HL-60 (cell line): Measurements from ENCODE around the gene XPNPEP2.

ENCODE experiments used
- DNase-seq, 2 experiments: peaks; one replicate each; pipeline ENCODE4 v3.0.0-alpha.2; 2010 to 2020; ENCODE audit warnings: low read depth in 1 of 2, low spot score in 1 of 2
- H3K27ac ChIP-seq: fragments of 250-450 bp; sonication (Bioruptor Pico); replicated peaks from 2 replicates; pipeline ENCODE4 v1.5.1; 2020; ENCODE audit warnings: mild to moderate bottlenecking, moderate library complexity
- H3K27me3 ChIP-seq: fragments of 250-450 bp; sonication (Bioruptor Pico); 2 replicates; pipeline ENCODE4 v1.5.1; 2021; ENCODE audit warnings: mild to moderate bottlenecking, moderate library complexity; ENCODE audit not compliant: insufficient read depth, poor library complexity, severe bottlenecking
- H3K4me3 ChIP-seq: replicated peaks from 2 replicates; pipeline ENCODE4 v1.5.1; 2011; ENCODE audit warnings: mild to moderate bottlenecking, control low read depth, low read length; ENCODE audit not compliant: insufficient read depth
- CTCF ChIP-seq: IDR thresholded peaks from one replicate; pipeline ENCODE4 v1.5.1; 2011; ENCODE audit warnings: low read length, control low read depth, inconsistent platforms; ENCODE audit not compliant: insufficient read depth
- GABPA ChIP-seq: IDR thresholded peaks from 2 replicates; pipeline ENCODE4 v1.6.1; 2012; ENCODE audit warnings: low read depth
- POLR2AphosphoS5 ChIP-seq: IDR thresholded peaks from 2 replicates; pipeline ENCODE4 v1.6.1; 2012; ENCODE audit warnings: low read depth
- SPI1 ChIP-seq: IDR thresholded peaks from 2 replicates; pipeline ENCODE4 v1.6.1; 2012; ENCODE audit warnings: low read depth, mild to moderate bottlenecking, borderline replicate concordance
- long read RNA-seq: library from polyadenylated mRNA; unstranded; transcript quantifications from one replicate; pipeline ENCODE4 v2.0.0, GENCODE V29; 2020
- TF ChIP-seq, protein P1 (sequence below): IDR thresholded peaks from 2 replicates; pipeline ENCODE4 v1.6.1; 2012; ENCODE audit warnings: low read depth; ENCODE audit not compliant: insufficient replicate concordance

The XPNPEP2 gene
- long read RNA-seq, result 0 reads

GRCh38 chrX:129738466-129739308, at the start of gene XPNPEP2:
XPNPEP2 (plus strand) TSS chrX:129738979; CDS start chrX:129739214, 235 bp downstream.
- Histone ChIP-seq H3K27me3 (no peaks in the 10 kb centered on the region), H3K27ac (no peak within 1 kb of the TSS), H3K4me3 (no peak within 1 kb of the TSS)
- DNase-seq, result no peak
- TF ChIP-seq CTCF (no peak), SPI1 (no peak), POLR2AphosphoS5 (no peak), GABPA (no peak)
- TF ChIP-seq, protein P1, sequence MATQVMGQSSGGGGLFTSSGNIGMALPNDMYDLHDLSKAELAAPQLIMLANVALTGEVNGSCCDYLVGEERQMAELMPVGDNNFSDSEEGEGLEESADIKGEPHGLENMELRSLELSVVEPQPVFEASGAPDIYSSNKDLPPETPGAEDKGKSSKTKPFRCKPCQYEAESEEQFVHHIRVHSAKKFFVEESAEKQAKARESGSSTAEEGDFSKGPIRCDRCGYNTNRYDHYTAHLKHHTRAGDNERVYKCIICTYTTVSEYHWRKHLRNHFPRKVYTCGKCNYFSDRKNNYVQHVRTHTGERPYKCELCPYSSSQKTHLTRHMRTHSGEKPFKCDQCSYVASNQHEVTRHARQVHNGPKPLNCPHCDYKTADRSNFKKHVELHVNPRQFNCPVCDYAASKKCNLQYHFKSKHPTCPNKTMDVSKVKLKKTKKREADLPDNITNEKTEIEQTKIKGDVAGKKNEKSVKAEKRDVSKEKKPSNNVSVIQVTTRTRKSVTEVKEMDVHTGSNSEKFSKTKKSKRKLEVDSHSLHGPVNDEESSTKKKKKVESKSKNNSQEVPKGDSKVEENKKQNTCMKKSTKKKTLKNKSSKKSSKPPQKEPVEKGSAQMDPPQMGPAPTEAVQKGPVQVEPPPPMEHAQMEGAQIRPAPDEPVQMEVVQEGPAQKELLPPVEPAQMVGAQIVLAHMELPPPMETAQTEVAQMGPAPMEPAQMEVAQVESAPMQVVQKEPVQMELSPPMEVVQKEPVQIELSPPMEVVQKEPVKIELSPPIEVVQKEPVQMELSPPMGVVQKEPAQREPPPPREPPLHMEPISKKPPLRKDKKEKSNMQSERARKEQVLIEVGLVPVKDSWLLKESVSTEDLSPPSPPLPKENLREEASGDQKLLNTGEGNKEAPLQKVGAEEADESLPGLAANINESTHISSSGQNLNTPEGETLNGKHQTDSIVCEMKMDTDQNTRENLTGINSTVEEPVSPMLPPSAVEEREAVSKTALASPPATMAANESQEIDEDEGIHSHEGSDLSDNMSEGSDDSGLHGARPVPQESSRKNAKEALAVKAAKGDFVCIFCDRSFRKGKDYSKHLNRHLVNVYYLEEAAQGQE, result no peak

DNA sequence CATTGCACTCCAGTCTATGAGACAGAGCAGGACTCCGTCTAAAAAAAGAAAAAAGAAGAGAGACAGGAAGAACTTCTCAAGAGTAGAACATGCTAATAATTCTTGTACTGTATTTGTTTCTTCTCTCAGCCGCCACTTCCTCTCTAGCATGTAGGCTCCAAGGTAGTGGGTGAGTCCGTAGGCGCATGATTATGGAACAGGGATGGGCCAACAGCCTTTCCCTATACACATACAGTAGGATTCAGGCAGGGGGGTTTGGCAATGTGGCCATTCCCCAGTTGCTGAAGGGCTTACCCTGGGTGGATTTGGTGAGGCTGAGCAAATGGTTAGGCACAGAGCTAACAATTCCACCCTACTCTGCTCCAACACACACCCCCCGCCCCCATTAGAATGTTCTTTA, 49.0 kb upstream of the XPNPEP2 start:
- H3K27ac ChIP-seq, result no peak overlapping the region
- no peak overlapping the region for H3K4me3 ChIP-seq
- TF ChIP-seq SPI1, result no peak
- TF ChIP-seq, protein P1, result no peak
- no peak for TF ChIP-seq CTCF
- no peak for TF ChIP-seq POLR2AphosphoS5
- no peak for TF ChIP-seq GABPA
- no peaks in the 10 kb centered on the region for H3K27me3 ChIP-seq
- DNase-seq, result no peak

GRCh38 chrX:129690435-129690834, 48.3 kb upstream of the XPNPEP2 start:
- H3K27me3 ChIP-seq, result no peaks in the 10 kb centered on the region
- TF ChIP-seq POLR2AphosphoS5 (no peak), GABPA (no peak), CTCF (no peak), SPI1 (no peak)
- TF ChIP-seq, protein P1, result no peak
- DNase-seq, result no peak
- H3K4me3 ChIP-seq, result no peak overlapping the region
- no peak overlapping the region for H3K27ac ChIP-seq
